Measurements from ENCODE around the gene APOBEC4.
"Not testable (repeated sequence)": the region's sequence is repeated elsewhere in the genome, so short reads cannot be mapped to it uniquely, and the experiment has no call there.

GRCh38 chr1:183612975-183613374, 40.1 kb downstream of the APOBEC4 start:
- TF ChIP-seq POLR2A (IDR thresholded peaks at IDR 0.05): not testable (repeated sequence)
- TF ChIP-seq, protein P1, sequence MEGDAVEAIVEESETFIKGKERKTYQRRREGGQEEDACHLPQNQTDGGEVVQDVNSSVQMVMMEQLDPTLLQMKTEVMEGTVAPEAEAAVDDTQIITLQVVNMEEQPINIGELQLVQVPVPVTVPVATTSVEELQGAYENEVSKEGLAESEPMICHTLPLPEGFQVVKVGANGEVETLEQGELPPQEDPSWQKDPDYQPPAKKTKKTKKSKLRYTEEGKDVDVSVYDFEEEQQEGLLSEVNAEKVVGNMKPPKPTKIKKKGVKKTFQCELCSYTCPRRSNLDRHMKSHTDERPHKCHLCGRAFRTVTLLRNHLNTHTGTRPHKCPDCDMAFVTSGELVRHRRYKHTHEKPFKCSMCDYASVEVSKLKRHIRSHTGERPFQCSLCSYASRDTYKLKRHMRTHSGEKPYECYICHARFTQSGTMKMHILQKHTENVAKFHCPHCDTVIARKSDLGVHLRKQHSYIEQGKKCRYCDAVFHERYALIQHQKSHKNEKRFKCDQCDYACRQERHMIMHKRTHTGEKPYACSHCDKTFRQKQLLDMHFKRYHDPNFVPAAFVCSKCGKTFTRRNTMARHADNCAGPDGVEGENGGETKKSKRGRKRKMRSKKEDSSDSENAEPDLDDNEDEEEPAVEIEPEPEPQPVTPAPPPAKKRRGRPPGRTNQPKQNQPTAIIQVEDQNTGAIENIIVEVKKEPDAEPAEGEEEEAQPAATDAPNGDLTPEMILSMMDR (IDR thresholded peaks at IDR 0.05): not testable (repeated sequence)
